PC-9 (cell line): Measurements from ENCODE around the gene TMEM253.

Experiments used
- CTCF ChIP-seq: fragments of 200-600 bp; sonication (generic); conservative IDR thresholded peaks from 2 replicates; pipeline ENCODE4 v1.6.1; 2017; ENCODE audit warnings: mixed run types, antibody characterized with exemption, mild to moderate bottlenecking, moderate library complexity
- EZH2 ChIP-seq: fragments of 200-600 bp; sonication (generic); IDR thresholded peaks from 2 replicates; pipeline ENCODE4 v1.8.0; 2017; ENCODE audit warnings: antibody characterized with exemption, low read depth

DNA sequence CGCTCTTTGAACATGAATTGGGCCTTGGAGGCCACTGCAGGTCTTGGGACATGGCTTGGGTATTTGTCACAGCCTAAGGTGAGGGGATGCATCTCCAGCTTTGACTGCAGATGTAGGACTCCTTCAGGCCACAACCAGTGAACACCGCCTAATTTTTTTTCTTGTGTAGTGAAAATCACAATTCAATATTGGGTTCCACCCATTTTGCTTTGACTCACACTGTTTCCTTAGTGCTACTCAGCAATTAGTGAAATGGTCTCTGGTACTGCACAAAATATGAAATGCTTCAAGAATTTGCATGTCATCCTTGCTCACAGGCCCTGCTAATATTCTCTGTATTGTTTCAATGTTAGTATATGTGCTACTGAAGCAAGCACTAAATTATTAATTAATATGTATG, 12.5 kb downstream of the TMEM253 start:
- TF ChIP-seq CTCF (no peak), EZH2 (no peak)
